ENCODE results near the gene ATP11A. TPM values are rescaled to one million over a fixed set of nuclear protein-coding genes. Genes with fewer than 3 reads are reported as not detected.
A peak's percentile ranks its signal among the peaks of the same experiment; 100 is the strongest.

Gene ATP11A
- total RNA-seq, 8 experiments from 2014 or later: 6.7 to 36.1 (median 10.2) TPM

GRCh38 chr13:112888238-112889111, 198.6 kb downstream of the ATP11A start:
- H3K27ac ChIP-seq: no peak overlapping the region
- no peak for ATAC-seq (replicated peaks in 6 of 8)
- H3K4me3 ChIP-seq: no peak overlapping the region
- H3K4me1 ChIP-seq (replicated peaks in 1 of 2): peaks cover 30 to 32% of the 10 kb centered on the region in 2 donors
- 47 to 100% (median 94%) methylated on average over 1 to 16 of the region's 34 CpGs; no CpG with 5 or more reads in 4 of the 10 experiments for WGBS, 10 experiments
- in situ Hi-C loops (cut with MboI; ENCODE audit: low pct_unique_long_range_greater_than_20kb in 2 of 9, low sequenced_read_pairs in 9 of 9, unreplicated experiment in 9 of 9): no loop called here

GRCh38 chr13:112889351-112890290, 199.8 kb downstream of the ATP11A start:
- H3K4me3 ChIP-seq: no peak overlapping the region
- in situ Hi-C loops (cut with MboI; ENCODE audit: low pct_unique_long_range_greater_than_20kb in 2 of 9, low sequenced_read_pairs in 9 of 9, unreplicated experiment in 9 of 9): no loop called here
- peaks cover 35 to 36% of the 10 kb centered on the region in 2 donors for H3K4me1 ChIP-seq (replicated peaks in 1 of 2)
- ATAC-seq (replicated peaks in 6 of 8): no peak
- no peak overlapping the region for H3K27ac ChIP-seq
- 29 to 100% (median 90%) methylated on average over 2 to 16 of the region's 42 CpGs; no CpG with 5 or more reads in 5 of the 10 experiments for WGBS, 10 experiments

- Histone ChIP-seq H3K4me3 (no peak overlapping the region), H3K27ac (no peak overlapping the region), H3K4me1 (replicated peaks in 1 of 2) (peaks cover 39 to 43% of the 10 kb centered on the region in 2 donors)
- ATAC-seq (replicated peaks in 6 of 8): no peak
- in situ Hi-C loops (cut with MboI; ENCODE audit: low pct_unique_long_range_greater_than_20kb in 2 of 9, low sequenced_read_pairs in 9 of 9, unreplicated experiment in 9 of 9): no loop called here
- 52 to 100% (median 90%) methylated on average over 1 to 15 of the region's 27 CpGs; no CpG with 5 or more reads in 3 of the 10 experiments for WGBS, 10 experiments
Measured at GRCh38 chr13:112890316-112891145, 200.7 kb downstream of the ATP11A start.

- peak in 5 of 8 experiments; percentile 1 to 12 (median 1) for ATAC-seq (replicated peaks in 6 of 8)
- H3K27ac ChIP-seq: no peak overlapping the region
Measured at GRCh38 chr13:112891477-112892401, 201.9 kb downstream of the ATP11A start.

GRCh38 chr13:112892426-112893206, 202.8 kb downstream of the ATP11A start:
- Histone ChIP-seq H3K4me1 (replicated peaks in 1 of 2) (peaks cover 35 to 36% of the 10 kb centered on the region in 2 donors), H3K27ac (peak overlapping the region in 1 of 2 donors; percentile 33), H3K4me3 (no peak overlapping the region)
- peak in 2 of 8 experiments; percentile 0 to 2 for ATAC-seq (replicated peaks in 6 of 8)
- WGBS, 10 experiments: 3 to 55% (median 20%) methylated on average over 1 to 6 of the region's 22 CpGs
- in situ Hi-C loops (cut with MboI; ENCODE audit: low pct_unique_long_range_greater_than_20kb in 2 of 9, low sequenced_read_pairs in 9 of 9, unreplicated experiment in 9 of 9): no loop called here

More at GRCh38 chr13:112891477-112892401, 201.9 kb downstream of the ATP11A start:
- in situ Hi-C loops (cut with MboI; ENCODE audit: low pct_unique_long_range_greater_than_20kb in 2 of 9, low sequenced_read_pairs in 9 of 9, unreplicated experiment in 9 of 9): no loop called here
- 0 to 100% (median 60%) methylated on average over 1 to 7 of the region's 40 CpGs; no CpG with 5 or more reads in 2 of the 10 experiments for WGBS, 10 experiments
- peaks cover 35 to 36% of the 10 kb centered on the region in 2 donors for H3K4me1 ChIP-seq (replicated peaks in 1 of 2)
- H3K4me3 ChIP-seq: no peak overlapping the region

- ATAC-seq (replicated peaks in 6 of 8): peak in 5 of 8 experiments; percentile 1 to 17 (median 2)
- Histone ChIP-seq H3K27ac (peak overlapping the region in 1 of 2 donors; percentile 68), H3K4me3 (no peak overlapping the region), H3K4me1 (replicated peaks in 1 of 2) (peaks cover 35 to 37% of the 10 kb centered on the region in 2 donors)
- in situ Hi-C loops (cut with MboI; ENCODE audit: low pct_unique_long_range_greater_than_20kb in 2 of 9, low sequenced_read_pairs in 9 of 9, unreplicated experiment in 9 of 9): no loop called here
- 0 to 67% (median 30%) methylated on average over 1 to 7 of the region's 7 CpGs; no CpG with 5 or more reads in 3 of the 10 experiments for WGBS, 10 experiments
Measured at GRCh38 chr13:112893207-112893569, 203.3 kb downstream of the ATP11A start.

- WGBS, 10 experiments: 0 to 60% (median 10%) methylated on average over 1 to 5 of the region's 51 CpGs; no CpG with 5 or more reads in 7 of the 10 experiments
- peak overlapping the region; percentile 34 to 52 (median 39) for H3K4me3 ChIP-seq
- in situ Hi-C loops (cut with MboI; ENCODE audit: low pct_unique_long_range_greater_than_20kb in 2 of 9, low sequenced_read_pairs in 9 of 9, unreplicated experiment in 9 of 9): no loop called here
- ATAC-seq (replicated peaks in 6 of 8): peak; percentile 64 to 81 (median 70)
- H3K27ac ChIP-seq: peak overlapping the region in 1 of 2 donors; percentile 68
- peaks cover 41 to 43% of the 10 kb centered on the region in 2 donors for H3K4me1 ChIP-seq (replicated peaks in 1 of 2)
Measured at GRCh38 chr13:112893570-112894422, 204.0 kb downstream of the ATP11A start.

GRCh38 chr13:112894423-112894672, 204.5 kb downstream of the ATP11A start:
- in situ Hi-C loops (cut with MboI; ENCODE audit: low pct_unique_long_range_greater_than_20kb in 2 of 9, low sequenced_read_pairs in 9 of 9, unreplicated experiment in 9 of 9): no loop called here
- no CpG with 5 or more reads among the region's 34 CpGs for WGBS, 10 experiments
- ATAC-seq (replicated peaks in 6 of 8): peak in 5 of 8 experiments; percentile 30 to 54 (median 48)
- peaks cover 43 to 48% of the 10 kb centered on the region in 2 donors for H3K4me1 ChIP-seq (replicated peaks in 1 of 2)
- peak overlapping the region; percentile 34 to 52 (median 39) for H3K4me3 ChIP-seq
- peak overlapping the region in 1 of 2 donors; percentile 17 for H3K27ac ChIP-seq

GRCh38 chr13:112894673-112895481, 205.0 kb downstream of the ATP11A start:
- peak in 5 of 8 experiments; percentile 5 to 29 (median 18) for ATAC-seq (replicated peaks in 6 of 8)
- Histone ChIP-seq H3K27ac (peak overlapping the region in 1 of 2 donors; percentile 17), H3K4me1 (replicated peaks in 1 of 2) (peaks cover 43 to 51% of the 10 kb centered on the region in 2 donors), H3K4me3 (peak overlapping the region; percentile 34 to 52 (median 39))
- 0% methylated on average over 5 of the region's 36 CpGs; no CpG with 5 or more reads in 9 of the 10 experiments for WGBS, 10 experiments
- in situ Hi-C loops (cut with MboI; ENCODE audit: low pct_unique_long_range_greater_than_20kb in 2 of 9, low sequenced_read_pairs in 9 of 9, unreplicated experiment in 9 of 9): no loop called here

Measured in motor neuron (in vitro differentiated cells).